ENCODE results near the gene NDUFAF3.

DNA sequence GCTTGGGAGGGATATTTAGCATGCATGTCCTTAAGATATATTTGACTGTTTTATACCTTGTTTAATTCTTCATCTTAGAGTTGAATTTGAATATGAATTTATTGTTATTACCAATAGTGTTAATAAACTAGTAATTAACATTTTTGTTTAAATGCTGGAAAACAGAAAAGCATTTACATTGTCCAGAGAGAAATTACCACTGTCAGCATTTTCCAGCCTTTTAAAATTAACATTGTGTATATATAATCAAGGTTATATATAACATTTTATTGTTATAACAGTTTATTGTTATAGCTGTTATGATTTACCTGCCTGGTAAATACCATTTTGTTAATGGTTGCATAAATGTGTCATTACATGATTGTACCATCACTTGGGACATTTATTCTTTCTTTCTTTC lies 39.9 kb upstream of the NDUFAF3 start:
- TF ChIP-seq ESRRG (CRISPR knock-in tag; IDR thresholded peaks at IDR 0.05), result no peak
- TF ChIP-seq ZNF8 (CRISPR knock-in tag; IDR thresholded peaks at IDR 0.05), result no peak
- TF ChIP-seq, protein P1, sequence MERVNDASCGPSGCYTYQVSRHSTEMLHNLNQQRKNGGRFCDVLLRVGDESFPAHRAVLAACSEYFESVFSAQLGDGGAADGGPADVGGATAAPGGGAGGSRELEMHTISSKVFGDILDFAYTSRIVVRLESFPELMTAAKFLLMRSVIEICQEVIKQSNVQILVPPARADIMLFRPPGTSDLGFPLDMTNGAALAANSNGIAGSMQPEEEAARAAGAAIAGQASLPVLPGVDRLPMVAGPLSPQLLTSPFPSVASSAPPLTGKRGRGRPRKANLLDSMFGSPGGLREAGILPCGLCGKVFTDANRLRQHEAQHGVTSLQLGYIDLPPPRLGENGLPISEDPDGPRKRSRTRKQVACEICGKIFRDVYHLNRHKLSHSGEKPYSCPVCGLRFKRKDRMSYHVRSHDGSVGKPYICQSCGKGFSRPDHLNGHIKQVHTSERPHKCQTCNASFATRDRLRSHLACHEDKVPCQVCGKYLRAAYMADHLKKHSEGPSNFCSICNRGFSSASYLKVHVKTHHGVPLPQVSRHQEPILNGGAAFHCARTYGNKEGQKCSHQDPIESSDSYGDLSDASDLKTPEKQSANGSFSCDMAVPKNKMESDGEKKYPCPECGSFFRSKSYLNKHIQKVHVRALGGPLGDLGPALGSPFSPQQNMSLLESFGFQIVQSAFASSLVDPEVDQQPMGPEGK (CRISPR knock-in tag; IDR thresholded peaks at IDR 0.05; ENCODE audit: borderline replicate concordance), result no peak
- no peak for TF ChIP-seq ZFP3 (CRISPR knock-in tag; IDR thresholded peaks at IDR 0.05)
- no peak for TF ChIP-seq ZC3H10 (CRISPR knock-in tag; IDR thresholded peaks at IDR 0.05)
- no peak for TF ChIP-seq ZNF70 (CRISPR knock-in tag; IDR thresholded peaks at IDR 0.05)
